ENCODE results near the gene RMC1. TPM values are rescaled to one million over a fixed set of nuclear protein-coding genes. Genes with fewer than 3 reads are reported as not detected.
A peak's percentile ranks its signal among the peaks of the same experiment; 100 is the strongest.

The RMC1 gene
- total RNA-seq, 4 donors from 2014 or later, result 17.9 to 34.1 (median 28.9) TPM

- H3K36me3 ChIP-seq, result peaks cover 0 to 100% of the 10 kb centered on the region in 2 donors
- peak overlapping the region in 1 of 4 donors; percentile 23 for H3K27ac ChIP-seq
- WGBS, 2 donors (ENCODE audit: low coverage in 1 of 2), result 79 to 97% methylated on average over 3 of the region's 3 CpGs
- no peak for ATAC-seq
- peaks cover 0 to 15% (median 0%) of the 10 kb centered on the region in 3 donors for H3K4me1 ChIP-seq
- H3K4me3 ChIP-seq, result no peak overlapping the region
- TF ChIP-seq EP300 (IDR thresholded peaks at IDR 0.05), result no peak
- TF ChIP-seq POLR2AphosphoS5 (IDR thresholded peaks at IDR 0.05), result no peak
- TF ChIP-seq POLR2A (IDR thresholded peaks at IDR 0.05), result no peak
- TF ChIP-seq CTCF (IDR thresholded peaks at IDR 0.05), result no peak
- no peaks in the 10 kb centered on the region for H3K27me3 ChIP-seq
- H3K9me3 ChIP-seq, result no peaks in the 10 kb centered on the region
Measured at GRCh38 chr18:23529604-23530003, 26.3 kb downstream of the RMC1 start.

GRCh38 chr18:23530195-23530594 is 26.9 kb downstream of the RMC1 start:
- no peak overlapping the region for H3K27ac ChIP-seq
- ATAC-seq, result no peak
- peaks cover 0 to 100% of the 10 kb centered on the region in 2 donors for H3K36me3 ChIP-seq
- no peak for TF ChIP-seq POLR2AphosphoS5 (IDR thresholded peaks at IDR 0.05)
- TF ChIP-seq CTCF (IDR thresholded peaks at IDR 0.05), result no peak
- no peak for TF ChIP-seq EP300 (IDR thresholded peaks at IDR 0.05)
- no peak for TF ChIP-seq POLR2A (IDR thresholded peaks at IDR 0.05)
- 79 to 92% methylated on average over 7 of the region's 7 CpGs for WGBS, 2 donors (ENCODE audit: low coverage in 1 of 2)
- H3K4me1 ChIP-seq, result peaks cover 0 to 15% (median 0%) of the 10 kb centered on the region in 3 donors
- H3K27me3 ChIP-seq, result no peaks in the 10 kb centered on the region
- no peak overlapping the region for H3K4me3 ChIP-seq
- H3K9me3 ChIP-seq, result no peaks in the 10 kb centered on the region

GRCh38 chr18:23531912-23532311 is 28.6 kb downstream of the RMC1 start:
- Histone ChIP-seq H3K27ac (peak overlapping the region in 2 of 4 donors; percentile 21 to 48), H3K4me3 (no peak overlapping the region), H3K4me1 (peaks cover 0 to 15% (median 0%) of the 10 kb centered on the region in 3 donors), H3K36me3 (peaks cover 0 to 100% of the 10 kb centered on the region in 2 donors), H3K9me3 (no peaks in the 10 kb centered on the region), H3K27me3 (no peaks in the 10 kb centered on the region)
- TF ChIP-seq POLR2A (IDR thresholded peaks at IDR 0.05) (no peak), EP300 (IDR thresholded peaks at IDR 0.05) (no peak), POLR2AphosphoS5 (IDR thresholded peaks at IDR 0.05) (no peak), CTCF (IDR thresholded peaks at IDR 0.05) (no peak)
- WGBS, 2 donors (ENCODE audit: low coverage in 1 of 2), result 100% methylated on average over 3 to 4 of the region's 13 CpGs
- no peak for ATAC-seq

- ATAC-seq, result peak; percentile 40
- H3K9me3 ChIP-seq, result no peaks in the 10 kb centered on the region
- no peak for TF ChIP-seq POLR2AphosphoS5 (IDR thresholded peaks at IDR 0.05)
- no peak for TF ChIP-seq CTCF (IDR thresholded peaks at IDR 0.05)
- no peak for TF ChIP-seq POLR2A (IDR thresholded peaks at IDR 0.05)
- no peak for TF ChIP-seq EP300 (IDR thresholded peaks at IDR 0.05)
- 16 to 26% methylated on average over 4 of the region's 4 CpGs for WGBS, 2 donors (ENCODE audit: low coverage in 1 of 2)
- no peak overlapping the region for H3K4me3 ChIP-seq
- H3K27ac ChIP-seq, result peak overlapping the region in 3 of 4 donors; percentile 41 to 57 (median 48)
- H3K27me3 ChIP-seq, result no peaks in the 10 kb centered on the region
- H3K4me1 ChIP-seq, result peaks cover 0 to 15% (median 0%) of the 10 kb centered on the region in 3 donors
- peaks cover 0 to 100% of the 10 kb centered on the region in 2 donors for H3K36me3 ChIP-seq
Measured at GRCh38 chr18:23532848-23533247, 29.5 kb downstream of the RMC1 start.

GRCh38 chr18:23534276-23534675 is 31.0 kb downstream of the RMC1 start:
- WGBS, 2 donors (ENCODE audit: low coverage in 1 of 2), result 93% methylated on average over 3 of the region's 16 CpGs; no CpG with 5 or more reads in 1 of the 2 donors
- TF ChIP-seq POLR2A (IDR thresholded peaks at IDR 0.05) (no peak), POLR2AphosphoS5 (IDR thresholded peaks at IDR 0.05) (no peak), EP300 (IDR thresholded peaks at IDR 0.05) (no peak), CTCF (IDR thresholded peaks at IDR 0.05) (no peak)
- Histone ChIP-seq H3K4me3 (no peak overlapping the region), H3K9me3 (no peaks in the 10 kb centered on the region), H3K4me1 (peaks cover 0 to 15% (median 0%) of the 10 kb centered on the region in 3 donors), H3K27me3 (no peaks in the 10 kb centered on the region), H3K36me3 (peaks cover 0 to 100% of the 10 kb centered on the region in 2 donors), H3K27ac (no peak overlapping the region)
- no peak for ATAC-seq
